Calu3 (cell line): ENCODE results near the gene MBNL1. TPM values are rescaled to one million over a fixed set of nuclear protein-coding genes. Genes with fewer than 3 reads are reported as not detected.
"Not testable (repeated sequence)": the region's sequence is repeated elsewhere in the genome, so short reads cannot be mapped to it uniquely, and the experiment has no call there.

Source experiments
- BruUV-seq: library from RNA; stranded (reverse); fragments of 400-500 nt; replicated peaks from 2 replicates; lab custom pipeline; 2021; lab: Mats Ljungman, UMichigan
- CTCF ChIA-PET: fragments of 300-600 bp; sonication (Branson Sonifier 250); formaldehyde crosslinking; loops from one replicate; lab custom pipeline; 2022; ENCODE audit warnings: antibody characterized with exemption; lab: Charles Lee
- DNase-seq: peaks from one replicate; pipeline ENCODE4 v3.0.0; 2022
- H3K27ac Mint-ChIP-seq: one replicate; pipeline ENCODE4 v1.8.0; 2022; ENCODE audit warnings: mixed read lengths; ENCODE audit not compliant: unreplicated experiment
- H3K27me3 Mint-ChIP-seq: one replicate; pipeline ENCODE4 v1.8.0; 2022; ENCODE audit warnings: mixed read lengths; ENCODE audit not compliant: unreplicated experiment
- H3K36me3 Mint-ChIP-seq: one replicate; pipeline ENCODE4 v1.8.0; 2022; ENCODE audit warnings: mild to moderate bottlenecking, moderate library complexity, mixed read lengths; ENCODE audit not compliant: insufficient read depth, unreplicated experiment
- H3K4me1 Mint-ChIP-seq: one replicate; pipeline ENCODE4 v1.8.0; 2022; ENCODE audit warnings: mild to moderate bottlenecking, low read depth, mixed read lengths; ENCODE audit not compliant: unreplicated experiment
- H3K4me3 Mint-ChIP-seq: one replicate; pipeline ENCODE4 v1.8.0; 2022; ENCODE audit warnings: mild to moderate bottlenecking, low read depth, moderate library complexity, mixed read lengths; ENCODE audit not compliant: unreplicated experiment
- H3K9me3 Mint-ChIP-seq: one replicate; pipeline ENCODE4 v1.8.0; 2022; ENCODE audit warnings: low read depth, mixed read lengths; ENCODE audit not compliant: unreplicated experiment
- intact Hi-C: fragments of 100-400 bp; cut with micrococcal nuclease; formaldehyde crosslinking; loops from one replicate; pipeline ENCODE4 v1.10.0; 2022; ENCODE audit not compliant: unreplicated experiment
- total RNA-seq: library from RNA; stranded (reverse); gene quantifications from 2 replicates; pipeline ENCODE4 v1.2.3, GENCODE V29; 2022
- TF ChIP-seq, protein P1 (sequence below): fragments of 200-600 bp; IDR thresholded peaks from one replicate; pipeline ENCODE4 v1.8.0; 2022; ENCODE audit warnings: antibody characterized with exemption; ENCODE audit not compliant: unreplicated experiment

The MBNL1 gene
- total RNA-seq, 1 experiment from 2014 or later: 183 TPM

DNA sequence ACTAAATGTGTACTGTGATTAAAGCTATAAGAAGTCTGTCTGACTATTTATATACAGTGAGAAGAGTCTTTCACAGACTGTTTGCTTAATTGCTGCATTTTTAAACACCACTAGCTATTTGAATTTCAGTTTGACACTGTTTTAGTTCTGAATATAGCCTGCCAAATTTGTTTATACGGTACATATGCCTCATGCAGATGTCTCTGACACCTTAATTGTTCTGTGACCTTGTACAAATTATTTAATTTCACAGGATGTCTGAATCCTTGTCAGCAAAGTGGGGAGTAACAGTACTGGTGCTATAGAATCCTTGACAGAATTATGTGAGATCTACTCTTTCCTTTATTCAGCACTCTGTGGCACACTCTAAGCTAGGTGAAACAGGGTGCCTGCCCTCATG, 125.5 kb downstream of the MBNL1 start:
- peaks cover 51% of the 10 kb centered on the region for H3K4me1 Mint-ChIP-seq
- H3K4me3 Mint-ChIP-seq: no peak overlapping the region
- no peaks in the 10 kb centered on the region for H3K36me3 Mint-ChIP-seq
- intact Hi-C loops: no loop called here
- no peak overlapping the region for H3K27ac Mint-ChIP-seq
- TF ChIP-seq, protein P1, sequence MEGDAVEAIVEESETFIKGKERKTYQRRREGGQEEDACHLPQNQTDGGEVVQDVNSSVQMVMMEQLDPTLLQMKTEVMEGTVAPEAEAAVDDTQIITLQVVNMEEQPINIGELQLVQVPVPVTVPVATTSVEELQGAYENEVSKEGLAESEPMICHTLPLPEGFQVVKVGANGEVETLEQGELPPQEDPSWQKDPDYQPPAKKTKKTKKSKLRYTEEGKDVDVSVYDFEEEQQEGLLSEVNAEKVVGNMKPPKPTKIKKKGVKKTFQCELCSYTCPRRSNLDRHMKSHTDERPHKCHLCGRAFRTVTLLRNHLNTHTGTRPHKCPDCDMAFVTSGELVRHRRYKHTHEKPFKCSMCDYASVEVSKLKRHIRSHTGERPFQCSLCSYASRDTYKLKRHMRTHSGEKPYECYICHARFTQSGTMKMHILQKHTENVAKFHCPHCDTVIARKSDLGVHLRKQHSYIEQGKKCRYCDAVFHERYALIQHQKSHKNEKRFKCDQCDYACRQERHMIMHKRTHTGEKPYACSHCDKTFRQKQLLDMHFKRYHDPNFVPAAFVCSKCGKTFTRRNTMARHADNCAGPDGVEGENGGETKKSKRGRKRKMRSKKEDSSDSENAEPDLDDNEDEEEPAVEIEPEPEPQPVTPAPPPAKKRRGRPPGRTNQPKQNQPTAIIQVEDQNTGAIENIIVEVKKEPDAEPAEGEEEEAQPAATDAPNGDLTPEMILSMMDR: no peak
- DNase-seq: no peak
- CTCF ChIA-PET: interaction anchor here (0.8 kb wide), 1 partner anchor 12 kb away, joined by 3 read pairs; no protein-coding TSS in a partner anchor
- H3K27me3 Mint-ChIP-seq: no peaks in the 10 kb centered on the region
- BruUV-seq: no TSS peak
- no peaks in the 10 kb centered on the region for H3K9me3 Mint-ChIP-seq

DNA sequence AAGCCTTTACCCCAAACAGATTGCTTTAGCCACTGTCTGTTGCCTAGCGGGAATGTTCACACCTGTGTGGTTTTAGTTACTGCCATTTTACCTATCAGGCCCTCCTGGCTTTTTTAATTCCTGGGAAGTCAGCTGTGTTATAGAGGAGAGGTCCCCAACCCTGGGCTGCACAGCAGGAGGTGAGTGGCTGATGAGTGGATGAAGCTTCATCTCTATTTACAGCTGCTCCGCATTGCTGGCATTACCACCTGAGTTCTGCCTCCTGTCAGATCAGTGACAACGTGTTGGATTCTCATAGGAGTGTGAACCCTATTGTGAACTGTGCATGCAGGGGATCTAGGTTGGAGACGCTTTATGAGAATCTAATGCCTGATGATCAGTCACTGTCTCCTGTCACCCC, 127.0 kb downstream of the MBNL1 start:
- H3K27me3 Mint-ChIP-seq: no peaks in the 10 kb centered on the region

DNA sequence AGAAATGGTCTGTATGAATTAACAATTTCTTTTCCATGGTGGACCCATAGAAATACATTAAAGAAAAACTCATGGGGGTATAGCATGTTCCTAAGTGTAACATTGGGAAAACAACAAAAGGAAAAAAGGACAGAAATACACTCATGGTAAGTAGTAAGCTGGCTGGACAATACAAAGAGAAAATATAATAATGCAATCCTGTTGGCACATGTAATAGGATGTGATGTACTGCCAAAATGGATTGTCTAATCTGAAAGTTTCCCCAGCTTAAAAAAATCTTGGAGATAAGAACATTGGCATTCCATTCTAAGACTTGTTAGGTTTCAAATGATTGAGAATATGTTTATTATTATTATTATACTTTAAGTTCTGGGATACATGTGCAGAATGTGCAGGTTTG, 128.1 kb downstream of the MBNL1 start:
- Mint-ChIP-seq H3K27ac (no peak overlapping the region), H3K4me3 (no peak overlapping the region), H3K9me3 (no peaks in the 10 kb centered on the region), H3K36me3 (no peaks in the 10 kb centered on the region), H3K4me1 (peaks cover 39% of the 10 kb centered on the region), H3K27me3 (no peaks in the 10 kb centered on the region)
- intact Hi-C loops: no loop called here
- CTCF ChIA-PET: no interaction called here
- no peak for DNase-seq
- BruUV-seq: no TSS peak
- TF ChIP-seq, protein P1: no peak

More for the DNA sequence above, 127.0 kb downstream of the MBNL1 start:
- no peak overlapping the region for H3K27ac Mint-ChIP-seq
- no peaks in the 10 kb centered on the region for H3K9me3 Mint-ChIP-seq
- H3K4me3 Mint-ChIP-seq: no peak overlapping the region
- TF ChIP-seq, protein P1: no peak
- peaks cover 40% of the 10 kb centered on the region for H3K4me1 Mint-ChIP-seq
- no peaks in the 10 kb centered on the region for H3K36me3 Mint-ChIP-seq
- DNase-seq: no peak
- BruUV-seq: no TSS peak
- intact Hi-C loops: no loop called here
- CTCF ChIA-PET: no interaction called here

DNA sequence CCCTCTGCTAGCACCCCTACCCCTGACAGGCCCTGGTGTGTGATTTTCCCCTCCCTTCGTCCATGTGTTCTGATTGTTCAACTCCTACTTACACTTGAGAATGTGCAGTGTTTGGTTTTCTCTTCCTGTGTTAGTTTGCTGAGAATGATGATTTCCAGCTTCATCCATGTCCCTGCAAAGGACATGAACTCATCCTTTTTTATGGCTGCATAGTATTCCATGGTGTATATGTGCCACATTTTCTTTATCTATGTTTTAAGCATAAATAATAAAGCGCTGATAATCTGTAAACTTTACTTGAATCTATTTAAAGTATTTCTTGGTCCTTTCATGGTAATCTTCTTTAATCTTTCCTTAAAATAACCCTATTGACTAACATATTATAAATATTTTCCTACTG, 128.6 kb downstream of the MBNL1 start:
- CTCF ChIA-PET, BruUV-seq: not testable (repeated sequence)

DNA sequence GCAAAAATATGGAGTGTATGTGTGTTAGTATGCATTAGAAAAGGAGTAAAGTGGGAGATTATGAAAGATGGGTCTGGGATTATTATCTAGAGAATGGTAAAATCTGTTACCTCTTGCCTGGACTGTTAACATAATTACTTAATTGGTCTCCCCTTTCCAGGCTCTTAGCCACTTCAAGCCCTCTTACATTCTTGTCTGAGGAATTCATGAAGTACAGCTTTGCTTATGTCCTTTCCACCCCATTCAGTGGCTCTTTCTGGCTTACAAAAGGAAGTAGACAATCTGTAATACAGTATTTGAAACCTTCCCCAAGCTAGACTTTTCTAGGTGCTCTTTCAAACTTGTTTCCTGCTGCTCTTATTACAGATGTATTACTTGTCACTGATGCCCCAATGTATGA, 129.8 kb downstream of the MBNL1 start:
- no peaks in the 10 kb centered on the region for H3K27me3 Mint-ChIP-seq
- no peak for DNase-seq
- H3K27ac Mint-ChIP-seq: peak overlapping the region; percentile 5
- no peak overlapping the region for H3K4me3 Mint-ChIP-seq
- intact Hi-C loops: no loop called here
- CTCF ChIA-PET: interaction anchor here (0.6 to 1.6 kb wide), 6 partner anchors 10 to 375 kb away, joined by 3 to 9 read pairs (median 4); no protein-coding TSS in a partner anchor
- TF ChIP-seq, protein P1: no peak
- H3K4me1 Mint-ChIP-seq: peaks cover 39% of the 10 kb centered on the region
- no peaks in the 10 kb centered on the region for H3K36me3 Mint-ChIP-seq
- no peaks in the 10 kb centered on the region for H3K9me3 Mint-ChIP-seq
- BruUV-seq: no TSS peak

More for the DNA sequence above, 128.6 kb downstream of the MBNL1 start:
- H3K4me3 Mint-ChIP-seq, DNase-seq, H3K27ac Mint-ChIP-seq, H3K27me3 Mint-ChIP-seq, H3K36me3 Mint-ChIP-seq, H3K9me3 Mint-ChIP-seq, intact Hi-C loops: not testable (repeated sequence)
- H3K4me1 Mint-ChIP-seq: peaks cover 39% of the 10 kb centered on the region
